ENCODE results near the gene PET100.
"Not testable (repeated sequence)": the region's sequence is repeated elsewhere in the genome, so short reads cannot be mapped to it uniquely, and the experiment has no call there.

PET100 gene

DNA sequence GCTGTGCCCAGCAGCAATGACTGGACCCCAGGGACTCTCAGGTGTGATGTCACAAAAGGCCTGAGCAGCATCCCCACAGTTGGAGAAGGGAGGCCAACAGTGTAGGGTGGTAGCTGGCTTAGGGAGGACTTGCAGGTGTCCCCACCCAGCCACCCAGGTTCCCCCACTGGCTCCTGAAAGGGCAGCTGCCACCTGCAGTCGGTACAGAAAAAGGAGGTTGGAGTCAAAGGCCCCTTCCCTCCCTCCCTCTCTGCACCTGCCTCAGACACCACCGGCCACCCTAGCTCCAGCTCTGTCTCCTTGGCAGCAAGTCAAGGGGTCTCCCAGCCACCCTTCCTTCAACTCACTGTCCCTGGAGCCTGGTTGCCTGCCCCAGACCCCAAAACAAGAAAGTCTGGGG is 4.1 kb downstream of the PET100 start, which contains the start of gene PCP2:
PCP2 (minus strand) TSS at position 22 of the 400 bp plus-strand sequence. CDS start 262 bp downstream, outside the sequence.
- DNase-seq (ENCODE audit: low spot score), result no peak

DNA sequence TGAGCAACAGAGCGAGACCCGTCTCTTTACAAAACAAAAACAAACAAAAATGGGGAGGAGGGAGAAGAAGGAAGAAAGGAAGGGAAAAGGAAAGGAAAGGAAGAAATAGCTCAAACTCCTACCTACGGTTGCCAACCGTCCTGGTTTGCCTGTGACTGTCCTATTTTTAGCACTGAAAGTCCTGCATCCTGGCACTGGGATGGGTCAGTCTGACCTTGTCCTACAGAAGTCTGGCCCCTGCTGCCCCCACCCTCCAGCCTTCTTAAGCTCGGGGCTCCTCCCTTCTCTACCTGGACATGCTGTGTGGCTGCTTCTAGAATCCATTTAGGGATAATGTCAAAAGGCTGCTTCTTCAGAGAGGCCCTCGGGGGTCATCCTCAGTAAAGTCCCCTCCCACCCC is 6.1 kb downstream of the PET100 start:
- no peak for DNase-seq (ENCODE audit: low spot score)

DNA sequence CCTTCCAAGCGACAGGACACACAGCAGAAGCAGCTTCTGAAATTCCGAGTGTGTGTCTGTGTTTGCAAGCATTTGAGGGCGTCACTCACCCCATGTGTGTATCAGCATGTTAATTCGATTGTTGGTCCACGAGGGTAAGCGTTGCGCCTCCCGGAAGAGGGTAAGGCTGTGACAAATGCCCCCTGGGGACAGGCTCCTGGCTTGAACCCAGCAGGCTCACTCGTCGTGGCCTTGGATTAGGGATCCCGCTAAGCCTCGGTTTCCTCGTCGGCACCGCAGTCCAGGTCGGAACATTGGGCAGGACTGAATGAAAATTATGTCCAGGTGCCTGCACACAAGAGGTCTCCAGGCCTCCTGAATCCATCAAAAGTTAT is 6.7 kb downstream of the PET100 start:
- no peak for DNase-seq (ENCODE audit: low spot score)

DNA sequence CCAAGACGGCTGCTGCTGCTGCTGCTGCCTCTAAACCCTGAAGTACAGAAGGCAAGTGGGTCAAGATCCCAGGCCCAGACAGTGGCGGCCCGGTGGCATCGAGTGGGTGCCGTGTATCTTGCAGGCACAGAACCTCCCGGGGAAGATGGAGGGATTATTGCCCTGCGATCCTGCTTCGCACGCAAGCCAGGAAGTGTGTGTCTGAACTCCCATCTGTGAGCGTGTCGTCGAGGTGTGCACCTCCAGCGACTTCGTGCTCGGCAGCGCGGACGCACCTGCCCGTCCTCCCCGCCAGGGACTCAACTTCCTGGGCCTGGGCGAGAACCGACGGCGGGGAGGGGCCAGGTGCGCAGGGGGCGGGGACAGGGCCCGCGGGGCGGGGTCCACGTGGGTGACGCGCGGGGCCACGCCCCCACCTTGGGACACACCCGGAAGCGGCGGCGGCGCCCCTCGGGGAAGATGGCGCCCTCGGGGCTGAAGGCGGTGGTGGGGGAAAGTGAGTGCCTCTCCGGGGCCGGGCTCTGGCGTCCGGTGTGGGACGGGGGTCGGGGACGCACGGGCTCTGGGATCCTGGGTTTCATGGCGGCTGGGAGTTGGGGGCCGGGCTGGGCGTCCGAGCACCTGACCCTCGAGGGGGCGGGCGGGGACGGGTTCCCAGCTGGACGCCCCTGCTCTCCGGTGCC is 7.2 kb downstream of the PET100 start, which contains the start of gene STXBP2:
STXBP2 (plus strand) TSS at position 420 of the 683 bp plus-strand sequence; CDS start at position 460, 40 bp downstream.
- DNase-seq (ENCODE audit: low spot score), result peak; percentile 99

DNA sequence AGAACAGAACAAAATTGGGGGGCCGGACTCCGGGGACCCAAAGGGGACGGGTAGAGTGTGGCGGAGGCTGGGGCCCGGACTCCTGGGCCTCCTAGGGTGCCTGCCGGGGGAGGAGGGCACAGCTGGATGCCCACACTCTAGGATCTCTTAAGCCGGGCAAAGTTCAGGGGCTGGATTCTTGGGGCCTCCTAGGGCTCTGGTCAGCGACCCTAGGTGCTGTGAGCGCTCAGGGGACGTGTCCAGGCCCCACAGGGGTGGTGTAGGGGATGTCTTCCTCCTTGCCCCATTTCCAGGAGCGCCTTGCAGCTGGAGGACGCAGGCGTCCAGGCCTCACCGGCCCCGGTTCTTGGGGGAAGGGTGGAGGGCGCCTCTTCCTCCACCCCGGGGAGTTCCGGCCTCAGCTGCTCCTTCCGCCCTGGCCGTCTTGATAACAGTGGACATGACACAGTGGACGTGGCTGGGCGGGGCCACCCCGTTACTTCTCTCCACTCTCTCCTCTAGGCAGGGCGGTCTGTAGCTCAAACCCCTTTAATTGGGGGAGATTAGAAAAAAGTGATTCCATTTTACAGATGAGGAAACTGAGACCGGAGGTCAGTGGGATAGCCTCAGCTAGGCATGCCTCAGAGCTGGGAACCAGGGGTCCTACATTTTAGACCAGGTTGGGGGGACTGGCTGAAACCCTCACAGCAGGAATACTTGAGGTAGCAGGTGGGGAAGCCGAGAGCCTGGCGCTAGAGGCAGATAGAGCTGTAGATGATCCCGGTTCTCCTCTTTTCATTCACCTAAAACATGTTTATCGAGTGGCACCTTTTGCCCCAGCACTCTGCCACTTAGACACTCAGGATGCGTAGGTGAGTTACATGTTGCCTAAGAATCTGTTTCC is 8.0 kb downstream of the PET100 start:
- DNase-seq (ENCODE audit: low spot score), result no peak

DNA sequence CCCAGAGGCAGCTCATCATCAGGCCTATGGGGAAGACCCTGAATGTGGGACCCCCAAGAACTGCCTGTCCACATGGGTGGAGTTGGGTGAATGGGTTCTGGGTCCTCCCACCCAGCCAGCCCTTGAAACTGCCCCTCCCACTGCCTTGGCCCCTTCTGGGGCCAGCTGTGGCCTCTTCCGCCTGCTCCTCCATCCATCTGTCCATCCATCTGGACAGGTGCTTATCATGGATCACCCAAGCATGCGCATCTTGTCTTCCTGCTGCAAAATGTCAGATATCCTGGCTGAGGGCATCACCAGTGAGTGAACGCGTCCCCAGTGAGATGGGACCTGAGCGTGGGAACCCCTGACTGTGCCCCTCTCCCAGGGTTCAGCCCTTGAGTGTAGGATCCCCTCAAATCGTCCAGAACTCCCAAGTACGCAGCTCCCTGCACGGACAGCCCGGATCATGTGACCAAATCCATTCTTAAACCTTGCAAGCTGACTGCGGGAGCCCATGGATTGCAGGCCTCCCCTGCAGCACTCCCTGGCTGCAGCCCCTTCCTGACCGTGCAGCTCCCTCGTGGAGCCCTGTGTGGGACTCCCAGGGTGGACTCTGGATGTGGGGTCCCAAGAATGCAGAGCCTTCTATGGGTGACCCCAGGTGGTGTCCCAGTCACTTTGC is 9.3 kb downstream of the PET100 start:
- no peak for DNase-seq (ENCODE audit: low spot score)

DNA sequence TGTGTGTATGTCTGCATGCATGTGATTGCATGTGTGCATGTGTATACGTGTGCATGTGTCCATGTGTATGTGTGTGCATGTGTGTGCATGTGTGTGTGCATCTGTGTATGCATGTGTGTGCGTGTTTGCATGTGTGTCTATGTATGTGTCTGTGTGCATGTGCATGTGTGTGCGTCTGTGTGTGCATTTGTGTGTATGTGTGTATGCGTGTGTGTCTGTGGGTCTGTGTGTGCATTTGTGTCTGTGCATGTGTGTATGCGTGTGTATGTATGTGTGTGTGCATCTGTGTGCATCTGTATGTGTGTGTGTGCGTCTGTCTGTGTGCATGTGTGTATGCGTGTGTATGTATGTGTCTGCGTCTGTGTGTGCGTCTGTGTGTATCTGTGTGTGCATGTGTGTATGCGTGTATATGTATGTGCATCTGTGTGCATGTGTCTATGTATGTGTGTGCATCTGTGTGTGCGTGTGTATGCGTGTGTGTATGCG is 10.3 kb downstream of the PET100 start:
- DNase-seq (ENCODE audit: low spot score), result no peak

DNA sequence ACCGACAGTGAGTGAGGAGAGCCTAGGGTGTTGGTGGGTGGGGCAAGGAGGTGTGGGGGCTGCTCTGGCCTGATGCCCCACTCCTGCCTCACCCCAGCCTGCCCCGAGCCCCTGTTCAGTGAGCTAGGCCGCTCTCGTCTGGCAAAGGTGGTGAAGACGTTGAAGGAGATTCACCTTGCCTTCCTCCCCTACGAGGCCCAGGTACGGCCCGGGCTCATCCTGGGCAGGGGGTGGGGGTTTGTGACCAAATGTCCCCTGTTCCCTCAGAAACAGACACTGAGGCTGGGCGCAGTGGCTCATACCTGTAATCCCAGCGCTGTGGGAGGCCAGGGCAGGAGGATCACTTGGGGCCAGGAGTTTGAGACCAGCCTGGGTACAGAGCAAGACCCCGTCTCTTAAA is 11.2 kb downstream of the PET100 start:
- DNase-seq (ENCODE audit: low spot score), result no peak

DNA sequence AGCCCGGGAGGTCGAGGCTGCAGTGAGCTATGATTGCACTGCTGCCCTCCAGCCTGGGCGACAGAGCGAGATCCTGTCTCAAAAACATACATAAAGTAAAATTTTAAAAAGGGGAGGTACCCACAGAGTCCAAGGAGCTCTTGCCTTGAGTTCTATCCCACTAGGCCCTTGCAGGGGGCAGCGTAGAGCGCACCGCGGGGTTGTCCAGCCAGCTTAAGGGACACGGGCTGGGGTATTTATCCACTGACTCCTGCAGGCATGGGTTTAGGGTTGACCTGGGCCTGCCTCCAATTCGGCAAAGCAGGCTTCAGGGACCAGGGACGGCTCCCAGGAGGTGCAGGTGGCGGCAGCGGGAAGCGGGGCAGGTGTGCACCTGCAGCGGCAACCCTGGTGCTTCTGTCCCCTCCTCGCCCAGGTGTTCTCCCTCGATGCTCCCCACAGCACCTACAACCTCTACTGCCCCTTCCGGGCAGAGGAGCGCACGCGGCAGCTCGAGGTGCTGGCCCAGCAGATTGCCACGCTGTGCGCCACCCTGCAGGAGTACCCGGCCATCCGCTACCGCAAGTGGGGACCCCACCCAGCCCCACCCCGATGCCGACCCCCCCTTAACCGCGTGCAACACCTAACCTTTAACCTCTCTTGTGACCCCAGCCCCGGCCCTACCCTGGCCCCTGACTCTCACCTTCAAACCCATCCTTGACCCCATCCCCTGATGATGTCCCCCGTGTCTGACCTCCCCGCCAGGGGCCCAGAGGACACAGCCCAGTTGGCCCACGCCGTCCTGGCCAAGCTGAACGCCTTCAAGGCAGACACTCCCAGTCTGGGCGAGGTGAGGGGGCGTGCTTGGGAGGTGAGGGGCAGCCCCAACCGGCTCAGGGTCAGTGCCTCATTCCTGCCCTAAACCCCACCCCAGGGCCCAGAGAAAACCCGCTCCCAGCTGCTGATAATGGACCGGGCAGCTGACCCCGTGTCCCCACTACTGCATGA is 12.0 kb downstream of the PET100 start:
- no peak for DNase-seq (ENCODE audit: low spot score)

DNA sequence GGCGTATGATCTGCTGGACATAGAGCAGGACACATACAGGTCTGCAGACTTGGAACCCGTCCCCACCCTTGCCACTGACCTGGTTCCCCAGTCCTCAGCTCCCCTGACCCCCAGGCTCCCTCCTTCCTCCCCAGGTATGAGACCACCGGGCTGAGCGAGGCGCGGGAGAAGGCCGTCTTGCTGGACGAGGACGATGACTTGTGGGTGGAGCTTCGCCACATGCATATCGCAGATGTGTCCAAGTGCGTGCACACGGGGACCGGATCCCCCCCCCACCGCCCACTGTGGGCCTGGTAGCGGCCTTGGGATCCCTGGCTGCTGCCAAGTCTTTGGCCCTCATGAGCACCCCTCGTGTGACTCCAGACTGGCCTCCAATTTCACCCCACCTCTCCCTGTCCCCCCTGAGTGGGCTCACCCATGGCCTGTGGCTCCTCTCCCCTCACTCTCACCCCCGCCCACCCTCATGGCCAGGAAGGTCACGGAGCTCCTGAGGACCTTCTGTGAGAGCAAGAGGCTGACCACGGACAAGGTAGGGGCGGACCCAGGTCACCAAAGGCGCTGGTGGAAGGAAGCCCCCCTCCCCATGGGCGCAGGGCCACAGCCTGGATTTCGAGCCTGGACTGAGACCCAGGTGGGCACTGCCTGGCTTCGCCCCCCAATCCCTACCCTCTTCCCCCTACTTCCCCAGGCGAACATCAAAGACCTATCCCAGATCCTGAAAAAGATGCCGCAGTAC is 12.9 kb downstream of the PET100 start:
- no peak for DNase-seq (ENCODE audit: low spot score)

DNA sequence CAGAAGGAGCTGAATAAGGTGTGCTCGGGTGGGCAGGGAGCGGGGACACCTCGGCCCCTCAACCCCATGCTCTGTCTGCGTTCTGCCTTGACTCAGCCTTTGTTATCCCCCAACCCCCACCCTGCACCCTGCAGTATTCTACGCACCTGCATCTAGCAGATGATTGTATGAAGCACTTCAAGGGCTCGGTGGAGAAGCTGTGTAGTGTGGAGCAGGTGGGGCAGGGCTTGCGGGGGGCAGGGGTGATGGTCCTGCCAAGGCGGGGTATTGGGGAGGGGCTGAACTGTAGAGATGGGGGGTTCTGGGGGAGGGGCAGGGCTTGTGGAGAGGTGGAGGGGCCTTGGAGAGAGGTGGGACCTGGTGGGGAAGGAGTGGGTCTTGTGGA is 13.4 kb downstream of the PET100 start:
- DNase-seq (ENCODE audit: low spot score), result no peak

DNA sequence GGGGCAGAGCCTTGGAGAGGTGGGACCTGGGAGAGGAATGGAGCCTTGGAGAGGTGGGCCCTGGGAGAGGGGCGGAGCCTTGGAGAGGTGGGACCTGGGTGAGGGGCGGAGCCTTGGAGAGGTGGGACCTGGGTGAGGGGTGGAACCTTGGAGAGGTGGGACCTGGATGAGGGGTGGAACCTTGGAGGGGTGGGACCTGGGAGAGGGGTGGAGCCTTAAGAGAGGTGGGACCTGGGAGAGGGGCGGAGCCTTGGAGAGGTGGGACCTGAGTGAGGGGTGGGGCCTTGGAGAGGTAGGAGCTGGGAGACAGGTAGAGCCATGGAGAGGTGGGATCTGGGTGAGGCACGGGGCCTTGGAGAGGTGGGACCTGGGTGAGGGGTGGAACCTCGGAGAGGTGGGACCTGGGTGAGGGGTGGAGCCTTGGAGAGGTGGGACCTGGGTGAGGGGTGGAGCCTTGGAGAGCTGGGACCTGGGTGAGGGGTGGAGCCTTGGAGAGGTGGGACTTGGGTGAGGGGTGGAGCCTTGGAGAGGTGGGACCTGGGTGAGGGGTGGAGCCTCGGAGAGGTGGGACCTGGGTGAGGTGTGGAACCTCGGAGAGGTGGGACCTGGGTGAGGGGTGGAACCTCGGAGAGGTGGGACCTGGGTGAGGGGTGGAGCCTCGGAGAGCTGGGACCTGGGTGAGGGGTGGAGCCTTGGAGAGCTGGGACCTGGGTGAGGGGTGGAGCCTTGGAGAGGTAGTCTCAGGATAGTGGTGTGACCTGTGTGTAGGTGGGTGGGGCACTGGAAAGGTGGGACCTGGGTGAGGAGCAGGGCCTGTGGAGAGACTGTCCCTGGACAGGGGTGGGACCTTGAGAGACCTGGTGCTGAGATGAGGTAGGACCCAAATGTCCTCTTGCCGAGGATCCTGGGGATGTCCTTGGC is 14.3 kb downstream of the PET100 start:
- DNase-seq (ENCODE audit: low spot score), result not testable (repeated sequence)

DNA sequence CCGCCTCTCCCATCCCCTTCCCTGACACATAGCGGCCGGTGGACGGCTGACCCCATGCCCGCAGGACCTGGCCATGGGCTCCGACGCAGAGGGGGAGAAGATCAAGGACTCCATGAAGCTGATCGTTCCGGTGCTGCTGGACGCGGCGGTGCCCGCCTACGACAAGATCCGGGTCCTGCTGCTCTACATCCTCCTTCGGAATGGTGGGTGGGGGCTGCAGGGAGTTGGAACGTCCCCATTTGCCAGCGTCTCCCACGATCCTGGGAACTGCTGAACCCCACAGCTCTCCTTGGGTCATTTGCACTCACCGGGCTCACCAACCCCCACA is 14.9 kb downstream of the PET100 start:
- no peak for DNase-seq (ENCODE audit: low spot score)

DNA sequence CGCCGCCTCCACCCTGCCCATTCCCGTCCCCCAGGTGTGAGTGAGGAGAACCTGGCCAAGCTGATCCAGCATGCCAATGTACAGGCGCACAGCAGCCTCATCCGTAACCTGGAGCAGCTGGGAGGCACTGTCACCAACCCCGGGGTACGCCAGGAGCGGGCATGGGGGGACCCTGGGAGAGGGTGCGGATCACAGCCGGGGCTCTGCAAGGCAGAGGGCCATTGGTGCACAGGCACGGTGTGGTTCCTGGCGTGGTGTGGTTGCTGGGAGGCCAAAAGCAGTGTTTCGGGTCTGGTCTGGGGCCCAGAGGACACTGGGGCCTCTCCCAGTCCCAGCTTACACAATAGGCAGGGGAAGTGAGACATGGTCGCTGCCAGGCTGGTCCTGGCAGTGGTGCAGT is 15.6 kb downstream of the PET100 start:
- DNase-seq (ENCODE audit: low spot score), result no peak

DNA sequence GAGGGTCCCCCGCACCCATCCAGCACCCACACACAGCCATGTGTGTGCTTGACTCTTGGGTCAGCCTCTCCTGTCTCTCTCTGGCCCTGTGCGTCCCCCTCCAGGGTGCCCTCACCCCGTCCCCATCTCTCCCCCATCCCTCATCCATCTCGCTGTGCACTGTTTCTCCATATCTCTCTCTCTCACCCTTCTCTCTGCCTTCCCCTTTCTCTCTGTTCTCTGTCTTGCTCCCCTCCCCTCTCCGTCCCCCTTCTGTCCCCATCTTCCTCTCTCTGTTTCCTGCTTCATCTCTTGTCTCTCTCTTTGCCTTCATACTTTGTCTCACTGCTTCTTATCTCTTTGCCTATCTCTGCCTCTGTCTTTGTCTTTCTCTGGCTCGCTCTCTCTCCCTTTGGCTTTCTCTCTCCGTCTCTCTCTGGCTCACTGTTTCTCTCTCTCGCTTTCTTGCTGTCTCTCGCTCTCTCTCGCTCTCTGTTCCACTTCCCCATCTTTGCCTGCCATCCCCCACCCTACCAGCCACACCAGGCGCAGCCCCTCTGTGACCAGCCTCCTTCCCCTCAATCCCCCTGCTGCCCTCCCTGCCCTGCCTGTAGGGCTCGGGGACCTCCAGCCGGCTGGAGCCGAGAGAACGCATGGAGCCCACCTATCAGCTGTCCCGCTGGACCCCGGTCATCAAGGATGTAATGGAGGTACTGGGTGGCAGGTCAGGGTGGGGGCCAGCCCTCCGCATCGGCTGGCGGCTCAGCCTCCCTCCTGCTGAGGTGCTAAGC is 16.2 kb downstream of the PET100 start:
- no peak for DNase-seq (ENCODE audit: low spot score)

DNA sequence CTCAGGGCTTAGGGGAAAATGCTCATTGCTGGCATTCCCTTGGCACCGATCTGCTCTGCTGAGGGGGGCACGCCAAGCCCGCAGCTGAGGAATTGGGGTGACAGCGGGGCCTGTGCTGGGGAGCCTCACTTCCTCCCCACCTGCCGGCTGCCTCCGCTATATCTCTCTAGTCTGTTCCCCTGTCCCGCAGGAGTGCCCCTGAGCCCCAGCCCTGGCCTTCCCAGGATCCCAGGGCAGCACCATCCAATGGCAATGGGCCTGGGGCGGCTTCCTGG is 16.8 kb downstream of the PET100 start:
- no peak for DNase-seq (ENCODE audit: low spot score)

DNA sequence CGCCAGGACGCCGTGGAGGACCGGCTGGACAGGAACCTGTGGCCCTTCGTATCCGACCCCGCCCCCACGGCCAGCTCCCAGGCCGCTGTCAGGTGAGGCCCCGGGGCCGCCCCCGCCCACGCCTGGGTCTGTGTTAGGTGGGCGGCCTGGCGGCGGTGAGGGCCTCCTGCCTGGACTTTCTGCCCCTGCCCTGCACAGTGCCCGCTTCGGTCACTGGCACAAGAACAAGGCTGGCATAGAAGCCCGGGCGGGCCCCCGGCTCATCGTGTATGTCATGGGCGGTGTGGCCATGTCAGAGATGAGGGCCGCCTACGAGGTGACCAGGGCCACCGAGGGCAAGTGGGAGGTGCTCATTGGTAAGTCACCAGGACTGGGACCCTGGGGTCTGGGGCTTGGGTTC is 17.6 kb downstream of the PET100 start:
- DNase-seq (ENCODE audit: low spot score), result no peak

DNA sequence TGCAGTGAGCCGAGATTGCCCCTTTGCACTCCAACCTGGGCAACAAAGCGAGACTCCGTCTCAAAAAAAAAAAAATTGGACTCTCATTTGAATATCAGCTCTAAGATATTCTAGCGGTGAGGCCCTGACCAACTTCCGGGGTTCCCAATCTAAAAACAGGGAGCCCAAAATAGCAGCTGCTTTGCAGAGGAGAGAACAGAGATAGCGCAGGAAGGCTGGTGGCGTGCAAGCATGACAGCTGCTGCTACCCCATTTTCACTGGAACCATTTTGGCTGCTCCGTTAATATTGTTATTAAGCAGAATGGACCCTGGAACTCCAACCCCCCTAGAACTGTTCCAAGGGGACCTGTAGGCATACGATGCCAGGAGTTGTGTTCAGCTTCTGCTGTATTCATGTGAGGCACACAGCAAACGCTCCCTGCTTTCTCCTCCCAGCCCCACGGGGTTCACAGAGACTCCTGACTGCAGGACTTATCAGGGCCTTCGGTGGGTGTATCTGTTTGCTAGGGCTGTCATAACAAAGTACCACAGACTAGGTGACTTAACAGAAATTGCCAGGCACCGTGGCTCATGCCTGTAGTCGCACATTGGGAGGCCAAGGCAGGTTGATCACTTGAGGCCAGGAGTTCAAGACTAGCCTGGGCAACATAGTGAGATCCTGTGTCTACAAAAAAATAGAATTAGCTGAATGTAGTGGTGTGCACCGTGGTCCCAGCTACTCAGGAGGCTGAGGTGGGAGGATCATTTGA is 18.8 kb downstream of the PET100 start:
- no peak for DNase-seq (ENCODE audit: low spot score)
